Measurements from ENCODE around the gene TMEM40.

TMEM40 gene

DNA sequence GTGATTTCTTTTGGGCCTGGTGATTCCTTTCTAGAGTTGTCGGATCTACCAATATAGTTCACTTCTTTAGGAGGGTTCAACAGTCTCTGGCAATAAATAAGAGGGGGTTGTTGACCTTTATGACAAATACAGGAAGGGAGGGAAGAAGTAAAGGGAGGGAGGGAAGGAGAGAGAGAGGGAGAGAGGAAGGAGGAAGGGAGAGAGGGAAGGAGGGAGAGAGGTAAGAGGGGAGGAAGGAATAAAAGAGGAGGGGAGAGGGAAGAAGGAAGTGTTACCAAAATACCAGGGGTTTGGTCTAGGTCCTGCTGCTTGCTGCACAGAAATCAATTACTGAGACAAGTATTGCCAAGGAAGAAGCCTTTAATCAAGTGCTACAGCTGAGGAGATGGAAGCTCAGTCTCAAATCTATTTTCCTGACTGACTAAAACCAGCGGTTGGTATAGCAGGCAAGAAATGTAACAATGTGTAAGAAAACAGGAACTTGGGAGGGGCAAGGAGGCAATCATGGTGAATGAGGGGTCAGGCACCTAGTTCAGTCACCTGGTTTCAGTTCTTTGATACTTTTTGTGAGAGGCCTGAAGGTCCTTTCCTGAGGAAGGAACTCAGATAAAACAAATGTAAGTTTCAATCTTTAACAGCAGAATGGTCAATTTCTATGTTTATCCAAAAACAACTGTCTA lies 14.1 kb upstream of the TMEM40 start:
- POLR2A ChIA-PET: no interaction called here
- CTCF ChIA-PET: no interaction called here
- no peak for TF ChIP-seq LEF1 (IDR thresholded peaks at IDR 0.05; ENCODE audit: borderline replicate concordance)
- TF ChIP-seq ARNT (IDR thresholded peaks at IDR 0.05): no peak
- TF ChIP-seq CTBP1 (IDR thresholded peaks at IDR 0.05; ENCODE audit: borderline replicate concordance): no peak
- DNase-seq (ENCODE audit: extremely low spot score): no peak

GRCh38 chr3:12772462-12772861 lies 13.4 kb upstream of the TMEM40 start:
- ChIA-PET CTCF (interaction anchor here (0.6 kb wide), 2 partner anchors 32 to 80 kb away, joined by 5 to 7 read pairs; no protein-coding TSS in a partner anchor), POLR2A (no interaction called here)
- DNase-seq (ENCODE audit: extremely low spot score): no peak
- TF ChIP-seq HDGF (IDR thresholded peaks at IDR 0.05; ENCODE audit: borderline replicate concordance): no peak
- no peak for TF ChIP-seq FOXK2 (IDR thresholded peaks at IDR 0.05)
- no peak for TF ChIP-seq FOXM1 (IDR thresholded peaks at IDR 0.05; ENCODE audit: borderline replicate concordance)
- no peak for TF ChIP-seq SUZ12 (IDR thresholded peaks at IDR 0.05)
- no peak for TF ChIP-seq ARNT (IDR thresholded peaks at IDR 0.05)
- TF ChIP-seq TARDBP (IDR thresholded peaks at IDR 0.05): no peak
- no peak for TF ChIP-seq PKNOX1 (IDR thresholded peaks at IDR 0.05)
- TF ChIP-seq BHLHE40 (IDR thresholded peaks at IDR 0.05; ENCODE audit: borderline replicate concordance): no peak
- TF ChIP-seq CTBP1 (IDR thresholded peaks at IDR 0.05; ENCODE audit: borderline replicate concordance): no peak
- TF ChIP-seq NFRKB (IDR thresholded peaks at IDR 0.05): no peak
- TF ChIP-seq LEF1 (IDR thresholded peaks at IDR 0.05; ENCODE audit: borderline replicate concordance): no peak
- no peak for TF ChIP-seq SP1 (IDR thresholded peaks at IDR 0.05)
- TF ChIP-seq L3MBTL2 (conservative IDR thresholded peaks at IDR 0.05): no peak
- TF ChIP-seq ELF4 (IDR thresholded peaks at IDR 0.05): no peak

- ChIA-PET POLR2A (no interaction called here), CTCF (no interaction called here)
- no peak for TF ChIP-seq FOXA1 (IDR thresholded peaks at IDR 0.05)
- no peak for TF ChIP-seq SP1 (IDR thresholded peaks at IDR 0.05)
- no peak for DNase-seq (ENCODE audit: extremely low spot score)
Observed at GRCh38 chr3:12771236-12771635, 12.2 kb upstream of the TMEM40 start.

DNA sequence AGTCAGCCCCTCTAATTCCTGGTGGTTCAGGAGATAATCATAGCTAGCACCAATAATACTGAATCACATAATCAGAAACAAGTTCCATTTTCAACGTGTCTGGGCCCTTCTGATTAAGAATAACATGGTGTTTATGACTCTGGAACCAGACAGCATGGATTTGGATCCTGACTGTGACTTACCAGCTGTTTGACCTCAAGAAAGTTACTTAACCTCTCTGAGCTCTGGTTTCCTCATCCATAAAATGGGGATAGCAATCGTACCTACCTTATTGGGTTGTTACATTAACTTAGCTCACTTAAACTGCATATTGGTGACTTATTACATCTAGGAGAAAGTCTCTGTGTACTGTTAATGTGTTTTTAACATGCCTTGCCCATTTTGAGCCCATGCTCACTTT lies 10.7 kb upstream of the TMEM40 start:
- no peak for TF ChIP-seq TARDBP (IDR thresholded peaks at IDR 0.05)
- no peak for TF ChIP-seq FOXK2 (IDR thresholded peaks at IDR 0.05)
- TF ChIP-seq CTBP1 (IDR thresholded peaks at IDR 0.05; ENCODE audit: borderline replicate concordance): no peak
- TF ChIP-seq SP1 (IDR thresholded peaks at IDR 0.05): no peak
- TF ChIP-seq L3MBTL2 (conservative IDR thresholded peaks at IDR 0.05): no peak
- TF ChIP-seq NFRKB (IDR thresholded peaks at IDR 0.05): no peak
- no peak for TF ChIP-seq HDGF (IDR thresholded peaks at IDR 0.05; ENCODE audit: borderline replicate concordance)
- TF ChIP-seq ZNF384 (IDR thresholded peaks at IDR 0.05): no peak
- TF ChIP-seq BHLHE40 (IDR thresholded peaks at IDR 0.05; ENCODE audit: borderline replicate concordance): no peak
- no peak for TF ChIP-seq ELF4 (IDR thresholded peaks at IDR 0.05)
- no peak for TF ChIP-seq PKNOX1 (IDR thresholded peaks at IDR 0.05)
- TF ChIP-seq SUZ12 (IDR thresholded peaks at IDR 0.05): no peak
- no peak for TF ChIP-seq FOXA1 (IDR thresholded peaks at IDR 0.05)
- no peak for TF ChIP-seq LEF1 (IDR thresholded peaks at IDR 0.05; ENCODE audit: borderline replicate concordance)
- TF ChIP-seq ARNT (IDR thresholded peaks at IDR 0.05): no peak
- no peak for TF ChIP-seq FOXM1 (IDR thresholded peaks at IDR 0.05; ENCODE audit: borderline replicate concordance)
- no peak for DNase-seq (ENCODE audit: extremely low spot score)
- CTCF ChIA-PET: no interaction called here
- POLR2A ChIA-PET: no interaction called here

DNA sequence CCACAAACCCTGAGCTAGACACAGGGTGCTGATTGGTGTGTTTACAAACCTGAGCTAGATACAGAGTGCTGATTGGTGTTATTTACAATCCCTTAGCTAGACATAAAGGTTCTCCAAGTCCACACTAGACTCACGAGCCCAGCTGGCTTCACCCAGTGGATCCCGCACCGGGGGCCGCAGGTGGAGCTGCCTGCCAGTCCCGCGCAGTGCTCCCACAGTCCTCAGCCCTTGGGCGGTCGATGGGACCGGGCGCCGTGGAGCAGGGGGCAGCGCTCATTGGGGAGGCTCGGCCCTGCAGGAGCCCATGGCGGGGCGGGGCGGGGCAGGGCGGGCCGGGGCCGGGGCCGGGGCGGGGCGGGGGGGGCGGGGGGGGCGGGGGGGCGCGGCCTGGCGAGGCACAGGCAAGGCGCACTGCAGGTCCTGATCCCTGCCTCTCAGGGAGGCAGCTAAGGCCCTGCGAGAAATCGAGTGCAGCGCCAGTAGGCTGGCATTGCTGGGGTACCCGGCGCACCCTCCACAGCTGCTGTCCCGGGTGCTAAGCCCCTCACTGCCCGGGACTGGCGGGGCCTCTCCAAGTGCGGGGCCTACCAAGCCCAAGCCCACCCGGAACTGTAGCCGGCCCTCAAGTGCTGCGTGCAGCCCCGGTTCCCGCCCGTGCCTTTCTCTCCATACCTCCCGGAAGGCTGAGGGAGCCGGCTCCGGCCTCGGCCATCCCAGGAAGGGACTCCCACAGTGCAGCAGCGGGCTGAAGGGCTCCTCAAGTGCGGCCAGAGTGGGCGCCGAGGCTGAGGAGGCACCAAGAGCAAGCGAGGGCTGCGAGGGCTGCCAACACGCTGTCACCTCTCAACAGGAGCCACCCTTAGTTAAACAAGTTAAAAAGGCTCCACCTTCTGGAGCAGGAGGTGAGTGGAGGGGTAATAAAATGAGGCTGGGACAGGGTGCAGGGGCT lies 9.8 kb upstream of the TMEM40 start:
- no peak for TF ChIP-seq SUZ12 (IDR thresholded peaks at IDR 0.05)
- no peak for TF ChIP-seq FOXM1 (IDR thresholded peaks at IDR 0.05; ENCODE audit: borderline replicate concordance)
- no peak for TF ChIP-seq FOXA1 (IDR thresholded peaks at IDR 0.05)
- no peak for TF ChIP-seq L3MBTL2 (conservative IDR thresholded peaks at IDR 0.05)
- TF ChIP-seq ARNT (IDR thresholded peaks at IDR 0.05): no peak
- no peak for TF ChIP-seq LEF1 (IDR thresholded peaks at IDR 0.05; ENCODE audit: borderline replicate concordance)
- TF ChIP-seq ELF4 (IDR thresholded peaks at IDR 0.05): no peak
- no peak for TF ChIP-seq ZNF384 (IDR thresholded peaks at IDR 0.05)
- DNase-seq (ENCODE audit: extremely low spot score): no peak
- ChIA-PET POLR2A (no interaction called here), CTCF (no interaction called here)

DNA sequence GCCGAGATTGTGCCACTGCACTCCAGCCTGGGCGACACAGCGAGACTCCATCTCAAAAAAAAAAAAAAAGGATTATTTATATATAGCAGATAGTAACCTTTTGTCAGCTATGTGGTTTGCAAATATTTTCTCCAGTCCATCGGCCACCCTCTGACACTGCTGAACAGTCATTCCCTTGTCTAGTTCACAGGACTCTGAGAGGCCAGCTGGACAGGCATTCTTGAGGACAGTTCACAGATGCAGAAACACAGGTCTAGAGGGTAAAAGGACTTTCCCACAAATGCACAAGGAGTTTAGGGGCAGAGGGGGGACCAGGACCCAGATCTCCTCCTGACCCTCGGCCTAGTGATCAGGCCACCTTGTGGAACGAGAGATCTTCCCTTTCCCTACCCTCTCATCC lies 7.5 kb upstream of the TMEM40 start:
- DNase-seq (ENCODE audit: extremely low spot score): no peak
- ChIA-PET CTCF (no interaction called here), POLR2A (no interaction called here)
- TF ChIP-seq CTBP1 (IDR thresholded peaks at IDR 0.05; ENCODE audit: borderline replicate concordance) (no peak), SP1 (IDR thresholded peaks at IDR 0.05) (no peak), SUZ12 (IDR thresholded peaks at IDR 0.05) (no peak), PKNOX1 (IDR thresholded peaks at IDR 0.05) (no peak), FOXK2 (IDR thresholded peaks at IDR 0.05) (no peak)
